Panc1 (cell line): ENCODE data around the gene MYO3B. TPM values are rescaled to one million over a fixed set of nuclear protein-coding genes. Genes with fewer than 3 reads are reported as not detected.

ENCODE experiments used
- ATAC-seq: fragments of 200-7000 bp; cut with Tn5 transposase; 2 replicates; pipeline ENCODE4 v1.9.1; 2020; ENCODE audit warnings: mild to moderate bottlenecking, moderate library complexity
- BruUV-seq: library from RNA; stranded (reverse); fragments of 400-500 nt; replicated peaks from 2 replicates; lab custom pipeline; 2021; lab: Mats Ljungman, UMichigan
- CTCF ChIA-PET: fragments of 300-600 bp; sonication (Branson Sonifier 250); formaldehyde crosslinking; loops from one replicate; lab custom pipeline; 2022; ENCODE audit warnings: antibody characterized with exemption; lab: Charles Lee
- POLR2A ChIA-PET: fragments of 300-600 bp; sonication (Branson Sonifier 250); formaldehyde crosslinking; loops from one replicate; lab custom pipeline; 2022; ENCODE audit warnings: antibody characterized with exemption; lab: Charles Lee
- DNase-seq: peaks from one replicate; pipeline ENCODE4 v3.0.0-alpha.2; 2010; ENCODE audit warnings: low read depth, low spot score
- H3K27ac ChIP-seq: 2 replicates; pipeline ENCODE4 v1.5.1; 2011; ENCODE audit warnings: mild to moderate bottlenecking, low read length, inconsistent platforms
- H3K27me3 ChIP-seq: fragments of 200-500 bp; sonication (Bioruptor generic); 2 replicates; pipeline ENCODE4 v1.6.0; 2014; ENCODE audit warnings: low read length, inconsistent platforms; ENCODE audit not compliant: control insufficient read depth, insufficient read depth
- H3K36me3 ChIP-seq: fragments of 200-500 bp; sonication (Bioruptor generic); 2 replicates; pipeline ENCODE4 v1.5.1; 2014; ENCODE audit warnings: inconsistent platforms, mild to moderate bottlenecking, low read length, moderate library complexity; ENCODE audit not compliant: control insufficient read depth, insufficient read depth
- H3K4me1 ChIP-seq: 2 replicates; pipeline ENCODE4 v1.5.1; 2011; ENCODE audit warnings: inconsistent platforms, mild to moderate bottlenecking, low read length, moderate library complexity; ENCODE audit not compliant: control insufficient read depth, insufficient read depth
- H3K4me3 ChIP-seq, 2 experiments: 2 replicates each; pipeline ENCODE4 v1.5.1; 2011 to 2012; ENCODE audit warnings: low read depth in 2 of 2, low read length in 2 of 2, mild to moderate bottlenecking in 2 of 2, inconsistent platforms in 1 of 2, moderate library complexity in 1 of 2
- H3K9me3 ChIP-seq: fragments of 200-500 bp; sonication (Bioruptor generic); 2 replicates; pipeline ENCODE4 v1.5.1; 2014; ENCODE audit warnings: low read depth, mild to moderate bottlenecking, inconsistent platforms, low read length, moderate library complexity; ENCODE audit not compliant: control insufficient read depth, insufficient read depth
- CTCF ChIP-seq: fragments of 450-650 bp; IDR thresholded peaks from 2 replicates; pipeline ENCODE4 v1.5.1; 2017; ENCODE audit warnings: mild to moderate bottlenecking
- POLR2AphosphoS5 ChIP-seq: IDR thresholded peaks from 2 replicates; pipeline ENCODE4 v1.6.1; 2012; ENCODE audit warnings: mild to moderate bottlenecking, low read depth, low read length, moderate library complexity
- SIN3A ChIP-seq: IDR thresholded peaks from 2 replicates; pipeline ENCODE4 v1.6.1; 2012; ENCODE audit warnings: low read depth, mild to moderate bottlenecking, low read length, moderate library complexity, borderline replicate concordance; ENCODE audit not compliant: insufficient read depth
- TCF7L2 ChIP-seq: IDR thresholded peaks from 2 replicates; pipeline ENCODE4 v1.6.1; 2011; ENCODE audit warnings: mild to moderate bottlenecking, low read depth, low read length, inconsistent platforms
- in situ Hi-C: cut with HindIII; loops from 2 replicates; pipeline ENCODE4 v1.10.0; 2016; ENCODE audit warnings: low sequenced_read_pairs, low pct_unique_long_range_greater_than_20kb
- intact Hi-C: fragments of 100-400 bp; cut with micrococcal nuclease; formaldehyde crosslinking; loops from one replicate; pipeline ENCODE4 v1.10.0; 2022; ENCODE audit not compliant: unreplicated experiment
- total RNA-seq: library from RNA; stranded (reverse); gene quantifications from one replicate; pipeline ENCODE4 v1.2.1, GENCODE V29; 2021; ENCODE audit not compliant: unreplicated experiment
- TF ChIP-seq, protein P1 (sequence below), 2 experiments: IDR thresholded peaks; 2 replicates each; pipeline ENCODE4 v1.6.1; 2011 to 2012; ENCODE audit warnings: low read depth in 2 of 2, control low read depth in 1 of 2, low read length in 1 of 2, mild to moderate bottlenecking in 1 of 2, moderate library complexity in 1 of 2; ENCODE audit not compliant: insufficient read depth in 1 of 2

The MYO3B gene
- total RNA-seq, 1 experiment from 2014 or later: 0.05 TPM

DNA sequence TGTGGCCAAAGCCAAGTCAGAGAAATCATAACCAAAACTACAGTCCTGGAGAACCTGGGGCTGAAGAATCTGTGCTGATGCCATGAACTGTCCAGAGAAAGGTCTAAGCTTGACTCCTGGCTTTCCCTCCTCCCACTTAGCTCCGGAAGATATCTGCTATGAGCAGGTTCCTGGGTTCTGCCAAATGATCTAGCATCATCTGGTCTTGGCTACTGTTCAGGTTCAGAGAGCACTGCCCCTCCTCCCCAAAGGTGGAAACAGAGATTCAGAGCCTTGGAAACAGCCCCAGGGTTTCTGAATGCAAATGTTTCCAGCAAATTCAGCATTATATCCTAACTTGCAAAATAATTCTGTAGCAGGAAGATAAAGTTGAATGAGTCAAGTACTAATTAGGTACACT, 317.9 kb downstream of the MYO3B start:
- TF ChIP-seq, protein P1, sequence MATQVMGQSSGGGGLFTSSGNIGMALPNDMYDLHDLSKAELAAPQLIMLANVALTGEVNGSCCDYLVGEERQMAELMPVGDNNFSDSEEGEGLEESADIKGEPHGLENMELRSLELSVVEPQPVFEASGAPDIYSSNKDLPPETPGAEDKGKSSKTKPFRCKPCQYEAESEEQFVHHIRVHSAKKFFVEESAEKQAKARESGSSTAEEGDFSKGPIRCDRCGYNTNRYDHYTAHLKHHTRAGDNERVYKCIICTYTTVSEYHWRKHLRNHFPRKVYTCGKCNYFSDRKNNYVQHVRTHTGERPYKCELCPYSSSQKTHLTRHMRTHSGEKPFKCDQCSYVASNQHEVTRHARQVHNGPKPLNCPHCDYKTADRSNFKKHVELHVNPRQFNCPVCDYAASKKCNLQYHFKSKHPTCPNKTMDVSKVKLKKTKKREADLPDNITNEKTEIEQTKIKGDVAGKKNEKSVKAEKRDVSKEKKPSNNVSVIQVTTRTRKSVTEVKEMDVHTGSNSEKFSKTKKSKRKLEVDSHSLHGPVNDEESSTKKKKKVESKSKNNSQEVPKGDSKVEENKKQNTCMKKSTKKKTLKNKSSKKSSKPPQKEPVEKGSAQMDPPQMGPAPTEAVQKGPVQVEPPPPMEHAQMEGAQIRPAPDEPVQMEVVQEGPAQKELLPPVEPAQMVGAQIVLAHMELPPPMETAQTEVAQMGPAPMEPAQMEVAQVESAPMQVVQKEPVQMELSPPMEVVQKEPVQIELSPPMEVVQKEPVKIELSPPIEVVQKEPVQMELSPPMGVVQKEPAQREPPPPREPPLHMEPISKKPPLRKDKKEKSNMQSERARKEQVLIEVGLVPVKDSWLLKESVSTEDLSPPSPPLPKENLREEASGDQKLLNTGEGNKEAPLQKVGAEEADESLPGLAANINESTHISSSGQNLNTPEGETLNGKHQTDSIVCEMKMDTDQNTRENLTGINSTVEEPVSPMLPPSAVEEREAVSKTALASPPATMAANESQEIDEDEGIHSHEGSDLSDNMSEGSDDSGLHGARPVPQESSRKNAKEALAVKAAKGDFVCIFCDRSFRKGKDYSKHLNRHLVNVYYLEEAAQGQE (IDR thresholded peaks at IDR 0.05; ENCODE audit: insufficient read depth in 1 of 2, low read depth in 2 of 2, low read length in 1 of 2): no peak
- TF ChIP-seq CTCF (no peak), POLR2AphosphoS5 (no peak), SIN3A (no peak), TCF7L2 (no peak)
- H3K27ac ChIP-seq: no peak overlapping the region
- BruUV-seq: no TSS peak
- in situ Hi-C loops: no loop called here
- H3K27me3 ChIP-seq: peaks cover 10% of the 10 kb centered on the region; the same call in 1 of the 2 replicates
- ChIA-PET CTCF (no interaction called here), POLR2A (no interaction called here)
- H3K9me3 ChIP-seq: no peaks in the 10 kb centered on the region
- H3K4me1 ChIP-seq: no peaks in the 10 kb centered on the region
- no peaks in the 10 kb centered on the region for H3K36me3 ChIP-seq
- no peak overlapping the region for H3K4me3 ChIP-seq
- no peak for ATAC-seq
- intact Hi-C loops: no loop called here
- no peak for DNase-seq

GRCh38 chr2:170498619-170499018, 320.7 kb downstream of the MYO3B start:
- Histone ChIP-seq H3K4me1 (no peaks in the 10 kb centered on the region), H3K27ac (no peak overlapping the region), H3K9me3 (no peaks in the 10 kb centered on the region), H3K27me3 (peaks cover 8% of the 10 kb centered on the region; the same call in 1 of the 2 replicates), H3K36me3 (no peaks in the 10 kb centered on the region), H3K4me3 (no peak overlapping the region)
- POLR2A ChIA-PET: no interaction called here
- CTCF ChIA-PET: no interaction called here
- DNase-seq: no peak
- TF ChIP-seq CTCF: no peak
- no peak for TF ChIP-seq SIN3A
- TF ChIP-seq POLR2AphosphoS5: no peak
- TF ChIP-seq, protein P1 (IDR thresholded peaks at IDR 0.05; ENCODE audit: insufficient read depth in 1 of 2, low read depth in 2 of 2, low read length in 1 of 2): no peak
- TF ChIP-seq TCF7L2: no peak
- intact Hi-C loops: no loop called here
- no peak for ATAC-seq
- no TSS peak for BruUV-seq
- in situ Hi-C loops: no loop called here
